Measurements from ENCODE around the gene PTPRN. TPM values are rescaled to one million over a fixed set of nuclear protein-coding genes. Genes with fewer than 3 reads are reported as not detected.
A peak's percentile ranks its signal among the peaks of the same experiment; 100 is the strongest.

The PTPRN gene
- total and polyA plus RNA-seq, 2 experiments from 2014 or later = 5.1 to 22.1 TPM

DNA sequence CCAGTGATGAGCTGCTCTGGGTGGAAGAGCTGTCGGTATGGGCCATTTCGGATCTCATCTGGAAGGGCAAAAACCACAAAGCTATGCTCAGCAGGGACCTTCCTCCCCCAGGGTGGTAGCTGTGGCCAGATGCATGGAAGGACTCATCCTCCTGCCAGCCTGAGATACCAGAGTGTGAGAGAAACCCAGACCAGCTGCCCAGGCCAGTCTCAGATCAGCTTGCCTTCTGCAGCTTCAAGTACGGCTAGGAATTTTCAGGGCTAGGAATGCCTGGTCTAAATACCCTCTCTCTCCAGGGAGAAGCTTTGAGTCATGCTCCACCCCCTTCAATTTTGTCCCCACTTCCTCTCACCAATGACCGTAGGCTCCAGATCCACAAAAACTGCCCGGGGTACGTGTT is 57.5 kb downstream of the PTPRN start:
- H3K9me2 ChIP-seq (ENCODE audit: insufficient read depth) = no peaks in the 10 kb centered on the region
- Mint-ChIP-seq H3K27me3 (ENCODE audit: insufficient read depth, low read depth, poor library complexity) (peaks cover 40% of the 10 kb centered on the region), H3K36me3 (ENCODE audit: low read depth) (peaks cover 44% of the 10 kb centered on the region), H3K4me3 (peak overlapping the region; percentile 85), H3K27ac (no peak overlapping the region), H3K9me3 (no peaks in the 10 kb centered on the region), H3K4me1 (peaks cover 44% of the 10 kb centered on the region)
- no peak overlapping the region for H3K4me3 ChIP-seq
- 0 out of 2 replicates have a peak overlapping the region, but pooled peaks have one; percentile 96 for H3K4me2 ChIP-seq
- no peak overlapping the region for H3K27ac ChIP-seq (ENCODE audit: low read depth)
- no peaks in the 10 kb centered on the region for H4K20me1 ChIP-seq (replicated peaks; ENCODE audit: insufficient read depth)
- ATAC-seq (no peak), DNase-seq (ENCODE audit: low spot score) (no peak)
- H3F3A ChIP-seq (replicated peaks; ENCODE audit: low read depth) = no peaks in the 10 kb centered on the region; the same call in 1 of the 2 replicates
- TF ChIP-seq STAT1 (IDR thresholded peaks at IDR 0.05; ENCODE audit: unreplicated experiment) (no peak), ZNF331 (CRISPR knock-in tag; IDR thresholded peaks at IDR 0.05; ENCODE audit: low read depth) (no peak), ZNF114 (CRISPR knock-in tag; IDR thresholded peaks at IDR 0.05) (no peak), CREB1 (CRISPR knock-in tag; IDR thresholded peaks at IDR 0.05; ENCODE audit: low read depth) (no peak), EZH2phosphoT487 (IDR thresholded peaks at IDR 0.05; ENCODE audit: unreplicated experiment) (no peak), NANOG (IDR thresholded peaks at IDR 0.05; ENCODE audit: borderline replicate concordance) (no peak), POLR2AphosphoS5 (IDR thresholded peaks at IDR 0.05; ENCODE audit: low read depth) (no peak), JUNB (IDR thresholded peaks at IDR 0.05; ENCODE audit: unreplicated experiment) (no peak), EZH2 (IDR thresholded peaks at IDR 0.05; ENCODE audit: low read depth, unreplicated experiment) (no peak)
- TF ChIP-seq, protein P1, sequence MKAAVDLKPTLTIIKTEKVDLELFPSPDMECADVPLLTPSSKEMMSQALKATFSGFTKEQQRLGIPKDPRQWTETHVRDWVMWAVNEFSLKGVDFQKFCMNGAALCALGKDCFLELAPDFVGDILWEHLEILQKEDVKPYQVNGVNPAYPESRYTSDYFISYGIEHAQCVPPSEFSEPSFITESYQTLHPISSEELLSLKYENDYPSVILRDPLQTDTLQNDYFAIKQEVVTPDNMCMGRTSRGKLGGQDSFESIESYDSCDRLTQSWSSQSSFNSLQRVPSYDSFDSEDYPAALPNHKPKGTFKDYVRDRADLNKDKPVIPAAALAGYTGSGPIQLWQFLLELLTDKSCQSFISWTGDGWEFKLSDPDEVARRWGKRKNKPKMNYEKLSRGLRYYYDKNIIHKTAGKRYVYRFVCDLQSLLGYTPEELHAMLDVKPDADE (IDR thresholded peaks at IDR 0.05) = no peak
- TF ChIP-seq, protein P2, sequence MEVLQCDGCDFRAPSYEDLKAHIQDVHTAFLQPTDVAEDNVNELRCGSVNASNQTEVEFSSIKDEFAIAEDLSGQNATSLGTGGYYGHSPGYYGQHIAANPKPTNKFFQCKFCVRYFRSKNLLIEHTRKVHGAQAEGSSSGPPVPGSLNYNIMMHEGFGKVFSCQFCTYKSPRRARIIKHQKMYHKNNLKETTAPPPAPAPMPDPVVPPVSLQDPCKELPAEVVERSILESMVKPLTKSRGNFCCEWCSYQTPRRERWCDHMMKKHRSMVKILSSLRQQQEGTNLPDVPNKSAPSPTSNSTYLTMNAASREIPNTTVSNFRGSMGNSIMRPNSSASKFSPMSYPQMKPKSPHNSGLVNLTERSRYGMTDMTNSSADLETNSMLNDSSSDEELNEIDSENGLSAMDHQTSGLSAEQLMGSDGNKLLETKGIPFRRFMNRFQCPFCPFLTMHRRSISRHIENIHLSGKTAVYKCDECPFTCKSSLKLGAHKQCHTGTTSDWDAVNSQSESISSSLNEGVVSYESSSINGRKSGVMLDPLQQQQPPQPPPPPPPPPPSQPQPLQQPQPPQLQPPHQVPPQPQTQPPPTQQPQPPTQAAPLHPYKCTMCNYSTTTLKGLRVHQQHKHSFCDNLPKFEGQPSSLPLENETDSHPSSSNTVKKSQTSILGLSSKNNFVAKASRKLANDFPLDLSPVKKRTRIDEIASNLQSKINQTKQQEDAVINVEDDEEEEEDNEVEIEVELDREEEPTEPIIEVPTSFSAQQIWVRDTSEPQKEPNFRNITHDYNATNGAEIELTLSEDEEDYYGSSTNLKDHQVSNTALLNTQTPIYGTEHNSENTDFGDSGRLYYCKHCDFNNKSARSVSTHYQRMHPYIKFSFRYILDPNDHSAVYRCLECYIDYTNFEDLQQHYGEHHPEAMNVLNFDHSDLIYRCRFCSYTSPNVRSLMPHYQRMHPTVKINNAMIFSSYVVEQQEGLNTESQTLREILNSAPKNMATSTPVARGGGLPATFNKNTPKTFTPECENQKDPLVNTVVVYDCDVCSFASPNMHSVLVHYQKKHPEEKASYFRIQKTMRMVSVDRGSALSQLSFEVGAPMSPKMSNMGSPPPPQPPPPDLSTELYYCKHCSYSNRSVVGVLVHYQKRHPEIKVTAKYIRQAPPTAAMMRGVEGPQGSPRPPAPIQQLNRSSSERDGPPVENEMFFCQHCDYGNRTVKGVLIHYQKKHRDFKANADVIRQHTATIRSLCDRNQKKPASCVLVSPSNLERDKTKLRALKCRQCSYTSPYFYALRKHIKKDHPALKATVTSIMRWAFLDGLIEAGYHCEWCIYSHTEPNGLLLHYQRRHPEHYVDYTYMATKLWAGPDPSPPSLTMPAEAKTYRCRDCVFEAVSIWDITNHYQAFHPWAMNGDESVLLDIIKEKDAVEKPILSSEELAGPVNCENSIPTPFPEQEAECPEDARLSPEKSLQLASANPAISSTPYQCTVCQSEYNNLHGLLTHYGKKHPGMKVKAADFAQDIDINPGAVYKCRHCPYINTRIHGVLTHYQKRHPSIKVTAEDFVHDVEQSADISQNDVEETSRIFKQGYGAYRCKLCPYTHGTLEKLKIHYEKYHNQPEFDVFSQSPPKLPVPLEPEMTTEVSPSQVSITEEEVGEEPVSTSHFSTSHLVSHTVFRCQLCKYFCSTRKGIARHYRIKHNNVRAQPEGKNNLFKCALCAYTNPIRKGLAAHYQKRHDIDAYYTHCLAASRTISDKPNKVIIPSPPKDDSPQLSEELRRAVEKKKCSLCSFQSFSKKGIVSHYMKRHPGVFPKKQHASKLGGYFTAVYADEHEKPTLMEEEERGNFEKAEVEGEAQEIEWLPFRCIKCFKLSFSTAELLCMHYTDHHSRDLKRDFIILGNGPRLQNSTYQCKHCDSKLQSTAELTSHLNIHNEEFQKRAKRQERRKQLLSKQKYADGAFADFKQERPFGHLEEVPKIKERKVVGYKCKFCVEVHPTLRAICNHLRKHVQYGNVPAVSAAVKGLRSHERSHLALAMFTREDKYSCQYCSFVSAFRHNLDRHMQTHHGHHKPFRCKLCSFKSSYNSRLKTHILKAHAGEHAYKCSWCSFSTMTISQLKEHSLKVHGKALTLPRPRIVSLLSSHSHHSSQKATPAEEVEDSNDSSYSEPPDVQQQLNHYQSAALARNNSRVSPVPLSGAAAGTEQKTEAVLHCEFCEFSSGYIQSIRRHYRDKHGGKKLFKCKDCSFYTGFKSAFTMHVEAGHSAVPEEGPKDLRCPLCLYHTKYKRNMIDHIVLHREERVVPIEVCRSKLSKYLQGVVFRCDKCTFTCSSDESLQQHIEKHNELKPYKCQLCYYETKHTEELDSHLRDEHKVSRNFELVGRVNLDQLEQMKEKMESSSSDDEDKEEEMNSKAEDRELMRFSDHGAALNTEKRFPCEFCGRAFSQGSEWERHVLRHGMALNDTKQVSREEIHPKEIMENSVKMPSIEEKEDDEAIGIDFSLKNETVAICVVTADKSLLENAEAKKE (CRISPR knock-in tag; IDR thresholded peaks at IDR 0.05) = no peak
- TF ChIP-seq, protein P3, sequence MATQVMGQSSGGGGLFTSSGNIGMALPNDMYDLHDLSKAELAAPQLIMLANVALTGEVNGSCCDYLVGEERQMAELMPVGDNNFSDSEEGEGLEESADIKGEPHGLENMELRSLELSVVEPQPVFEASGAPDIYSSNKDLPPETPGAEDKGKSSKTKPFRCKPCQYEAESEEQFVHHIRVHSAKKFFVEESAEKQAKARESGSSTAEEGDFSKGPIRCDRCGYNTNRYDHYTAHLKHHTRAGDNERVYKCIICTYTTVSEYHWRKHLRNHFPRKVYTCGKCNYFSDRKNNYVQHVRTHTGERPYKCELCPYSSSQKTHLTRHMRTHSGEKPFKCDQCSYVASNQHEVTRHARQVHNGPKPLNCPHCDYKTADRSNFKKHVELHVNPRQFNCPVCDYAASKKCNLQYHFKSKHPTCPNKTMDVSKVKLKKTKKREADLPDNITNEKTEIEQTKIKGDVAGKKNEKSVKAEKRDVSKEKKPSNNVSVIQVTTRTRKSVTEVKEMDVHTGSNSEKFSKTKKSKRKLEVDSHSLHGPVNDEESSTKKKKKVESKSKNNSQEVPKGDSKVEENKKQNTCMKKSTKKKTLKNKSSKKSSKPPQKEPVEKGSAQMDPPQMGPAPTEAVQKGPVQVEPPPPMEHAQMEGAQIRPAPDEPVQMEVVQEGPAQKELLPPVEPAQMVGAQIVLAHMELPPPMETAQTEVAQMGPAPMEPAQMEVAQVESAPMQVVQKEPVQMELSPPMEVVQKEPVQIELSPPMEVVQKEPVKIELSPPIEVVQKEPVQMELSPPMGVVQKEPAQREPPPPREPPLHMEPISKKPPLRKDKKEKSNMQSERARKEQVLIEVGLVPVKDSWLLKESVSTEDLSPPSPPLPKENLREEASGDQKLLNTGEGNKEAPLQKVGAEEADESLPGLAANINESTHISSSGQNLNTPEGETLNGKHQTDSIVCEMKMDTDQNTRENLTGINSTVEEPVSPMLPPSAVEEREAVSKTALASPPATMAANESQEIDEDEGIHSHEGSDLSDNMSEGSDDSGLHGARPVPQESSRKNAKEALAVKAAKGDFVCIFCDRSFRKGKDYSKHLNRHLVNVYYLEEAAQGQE (IDR thresholded peaks at IDR 0.05; ENCODE audit: unreplicated experiment) = no peak
- TF ChIP-seq, protein P4, sequence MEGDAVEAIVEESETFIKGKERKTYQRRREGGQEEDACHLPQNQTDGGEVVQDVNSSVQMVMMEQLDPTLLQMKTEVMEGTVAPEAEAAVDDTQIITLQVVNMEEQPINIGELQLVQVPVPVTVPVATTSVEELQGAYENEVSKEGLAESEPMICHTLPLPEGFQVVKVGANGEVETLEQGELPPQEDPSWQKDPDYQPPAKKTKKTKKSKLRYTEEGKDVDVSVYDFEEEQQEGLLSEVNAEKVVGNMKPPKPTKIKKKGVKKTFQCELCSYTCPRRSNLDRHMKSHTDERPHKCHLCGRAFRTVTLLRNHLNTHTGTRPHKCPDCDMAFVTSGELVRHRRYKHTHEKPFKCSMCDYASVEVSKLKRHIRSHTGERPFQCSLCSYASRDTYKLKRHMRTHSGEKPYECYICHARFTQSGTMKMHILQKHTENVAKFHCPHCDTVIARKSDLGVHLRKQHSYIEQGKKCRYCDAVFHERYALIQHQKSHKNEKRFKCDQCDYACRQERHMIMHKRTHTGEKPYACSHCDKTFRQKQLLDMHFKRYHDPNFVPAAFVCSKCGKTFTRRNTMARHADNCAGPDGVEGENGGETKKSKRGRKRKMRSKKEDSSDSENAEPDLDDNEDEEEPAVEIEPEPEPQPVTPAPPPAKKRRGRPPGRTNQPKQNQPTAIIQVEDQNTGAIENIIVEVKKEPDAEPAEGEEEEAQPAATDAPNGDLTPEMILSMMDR (conservative IDR thresholded peaks at IDR 0.05; ENCODE audit: low read depth in 2 of 2) = no peak
- H3K36me3 ChIP-seq (ENCODE audit: insufficient read depth) = peaks cover 3% of the 10 kb centered on the region; the same call in 1 of the 2 replicates
- H3K27me3 ChIP-seq (ENCODE audit: insufficient read depth) = peaks cover 43% of the 10 kb centered on the region
- no peak overlapping the region for H2AFZ ChIP-seq
- H3K79me2 ChIP-seq (replicated peaks; ENCODE audit: insufficient read depth) = no peaks in the 10 kb centered on the region
- H3K4me1 ChIP-seq (ENCODE audit: insufficient read depth) = peaks cover 7% of the 10 kb centered on the region; the same call in 1 of the 2 replicates

All from GM23338 (cell line).